ENCODE data around the gene NEDD8.

DNA sequence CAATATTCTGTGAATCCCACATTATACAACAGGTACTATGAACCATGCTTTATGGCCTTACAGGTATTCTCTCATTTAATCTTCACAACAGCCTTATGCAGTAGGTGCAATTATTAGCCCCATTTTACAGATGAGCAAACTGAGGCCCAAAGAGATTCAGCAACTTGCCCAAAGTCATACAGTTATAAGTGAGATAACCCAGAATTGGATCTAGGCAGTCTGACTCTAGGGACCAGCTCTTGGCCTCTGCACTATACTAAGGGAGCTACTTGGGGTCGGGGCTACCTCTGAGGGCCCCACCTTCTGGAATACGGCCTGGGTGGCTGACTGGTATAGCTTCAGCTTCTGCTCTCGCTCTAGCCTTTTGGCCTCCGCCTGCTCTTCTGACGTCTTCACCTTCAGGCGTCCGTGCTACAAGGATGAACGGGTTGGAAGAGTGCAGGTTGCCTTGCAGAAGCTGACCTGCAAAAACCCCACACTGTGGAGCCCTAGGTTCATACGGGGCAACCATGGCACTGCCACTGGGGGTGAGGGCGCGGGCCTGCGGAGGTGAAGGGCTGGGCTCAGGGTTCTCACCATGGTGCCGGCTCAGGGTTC lies 38.5 kb upstream of the NEDD8 start:
- no peak for TF ChIP-seq EZH2 (IDR thresholded peaks at IDR 0.05; ENCODE audit: borderline replicate concordance, low read length)
- TF ChIP-seq, protein P1, sequence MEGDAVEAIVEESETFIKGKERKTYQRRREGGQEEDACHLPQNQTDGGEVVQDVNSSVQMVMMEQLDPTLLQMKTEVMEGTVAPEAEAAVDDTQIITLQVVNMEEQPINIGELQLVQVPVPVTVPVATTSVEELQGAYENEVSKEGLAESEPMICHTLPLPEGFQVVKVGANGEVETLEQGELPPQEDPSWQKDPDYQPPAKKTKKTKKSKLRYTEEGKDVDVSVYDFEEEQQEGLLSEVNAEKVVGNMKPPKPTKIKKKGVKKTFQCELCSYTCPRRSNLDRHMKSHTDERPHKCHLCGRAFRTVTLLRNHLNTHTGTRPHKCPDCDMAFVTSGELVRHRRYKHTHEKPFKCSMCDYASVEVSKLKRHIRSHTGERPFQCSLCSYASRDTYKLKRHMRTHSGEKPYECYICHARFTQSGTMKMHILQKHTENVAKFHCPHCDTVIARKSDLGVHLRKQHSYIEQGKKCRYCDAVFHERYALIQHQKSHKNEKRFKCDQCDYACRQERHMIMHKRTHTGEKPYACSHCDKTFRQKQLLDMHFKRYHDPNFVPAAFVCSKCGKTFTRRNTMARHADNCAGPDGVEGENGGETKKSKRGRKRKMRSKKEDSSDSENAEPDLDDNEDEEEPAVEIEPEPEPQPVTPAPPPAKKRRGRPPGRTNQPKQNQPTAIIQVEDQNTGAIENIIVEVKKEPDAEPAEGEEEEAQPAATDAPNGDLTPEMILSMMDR (IDR thresholded peaks at IDR 0.05; ENCODE audit: low read length): no peak
